GM23338 (cell line): ENCODE results near the gene CRACR2B. TPM values are rescaled to one million over a fixed set of nuclear protein-coding genes. Genes with fewer than 3 reads are reported as not detected.

Experiments
- ETS1 ChIP-seq: IDR thresholded peaks from 2 replicates; pipeline ENCODE4 v1.6.1; 2016; ENCODE audit warnings: antibody characterized with exemption
- EZH2phosphoT487 ChIP-seq: fragments of 200-600 bp; sonication (generic); IDR thresholded peaks from one replicate; pipeline ENCODE4 v1.8.1; 2018; ENCODE audit warnings: antibody characterized with exemption; ENCODE audit not compliant: unreplicated experiment
- JUNB ChIP-seq: IDR thresholded peaks from one replicate; pipeline ENCODE4 v1.6.1; 2016; ENCODE audit warnings: antibody characterized with exemption; ENCODE audit not compliant: unreplicated experiment
- REST ChIP-seq: IDR thresholded peaks from one replicate; pipeline ENCODE4 v1.6.1; 2018; ENCODE audit warnings: antibody characterized with exemption; ENCODE audit not compliant: unreplicated experiment
- ZNF331 ChIP-seq: fragments of 250-450 bp; sonication (Bioruptor Pico); IDR thresholded peaks from 2 replicates; pipeline ENCODE4 v1.5.0; 2020; ENCODE audit warnings: low read depth, mild to moderate bottlenecking, moderate library complexity
- polyA plus RNA-seq: library from polyadenylated mRNA; unstranded; fragments of >200 nt; fragmentation: Nextera tagmentation; extraction: Ambion mirVana; gene quantifications from 2 replicates; pipeline ENCODE4 v1.2.1, GENCODE V29; 2016
- total RNA-seq: library from RNA; depleted of rRNA; stranded (reverse); fragments of >200 nt; shearing (Covaris generic); gene quantifications from 2 replicates; pipeline ENCODE4 v1.2.3, GENCODE V29; 2014
- TF ChIP-seq, protein P1 (sequence below): fragments of 250-450 bp; sonication (Bioruptor Pico); IDR thresholded peaks from 2 replicates; pipeline ENCODE4 v1.5.0; 2020; ENCODE audit warnings: mild to moderate bottlenecking, moderate library complexity
- TF ChIP-seq, protein P2 (sequence below), 2 experiments: fragments of 200-600 bp in 1 of 2; sonication (generic) in 1 of 2; conservative IDR thresholded peaks; 2 replicates each; pipeline versions ENCODE4 v1.5.1 to v1.6.1; 2016 to 2017; ENCODE audit warnings: antibody characterized with exemption in 2 of 2, low read depth in 2 of 2, mild to moderate bottlenecking in 2 of 2, moderate library complexity in 1 of 2

Gene CRACR2B
- total and polyA plus RNA-seq, 2 experiments from 2014 or later = 55.9 to 64.1 TPM

GRCh38 chr11:863910-864827 is 36.5 kb downstream of the CRACR2B start (continued):
- TF ChIP-seq, protein P1, sequence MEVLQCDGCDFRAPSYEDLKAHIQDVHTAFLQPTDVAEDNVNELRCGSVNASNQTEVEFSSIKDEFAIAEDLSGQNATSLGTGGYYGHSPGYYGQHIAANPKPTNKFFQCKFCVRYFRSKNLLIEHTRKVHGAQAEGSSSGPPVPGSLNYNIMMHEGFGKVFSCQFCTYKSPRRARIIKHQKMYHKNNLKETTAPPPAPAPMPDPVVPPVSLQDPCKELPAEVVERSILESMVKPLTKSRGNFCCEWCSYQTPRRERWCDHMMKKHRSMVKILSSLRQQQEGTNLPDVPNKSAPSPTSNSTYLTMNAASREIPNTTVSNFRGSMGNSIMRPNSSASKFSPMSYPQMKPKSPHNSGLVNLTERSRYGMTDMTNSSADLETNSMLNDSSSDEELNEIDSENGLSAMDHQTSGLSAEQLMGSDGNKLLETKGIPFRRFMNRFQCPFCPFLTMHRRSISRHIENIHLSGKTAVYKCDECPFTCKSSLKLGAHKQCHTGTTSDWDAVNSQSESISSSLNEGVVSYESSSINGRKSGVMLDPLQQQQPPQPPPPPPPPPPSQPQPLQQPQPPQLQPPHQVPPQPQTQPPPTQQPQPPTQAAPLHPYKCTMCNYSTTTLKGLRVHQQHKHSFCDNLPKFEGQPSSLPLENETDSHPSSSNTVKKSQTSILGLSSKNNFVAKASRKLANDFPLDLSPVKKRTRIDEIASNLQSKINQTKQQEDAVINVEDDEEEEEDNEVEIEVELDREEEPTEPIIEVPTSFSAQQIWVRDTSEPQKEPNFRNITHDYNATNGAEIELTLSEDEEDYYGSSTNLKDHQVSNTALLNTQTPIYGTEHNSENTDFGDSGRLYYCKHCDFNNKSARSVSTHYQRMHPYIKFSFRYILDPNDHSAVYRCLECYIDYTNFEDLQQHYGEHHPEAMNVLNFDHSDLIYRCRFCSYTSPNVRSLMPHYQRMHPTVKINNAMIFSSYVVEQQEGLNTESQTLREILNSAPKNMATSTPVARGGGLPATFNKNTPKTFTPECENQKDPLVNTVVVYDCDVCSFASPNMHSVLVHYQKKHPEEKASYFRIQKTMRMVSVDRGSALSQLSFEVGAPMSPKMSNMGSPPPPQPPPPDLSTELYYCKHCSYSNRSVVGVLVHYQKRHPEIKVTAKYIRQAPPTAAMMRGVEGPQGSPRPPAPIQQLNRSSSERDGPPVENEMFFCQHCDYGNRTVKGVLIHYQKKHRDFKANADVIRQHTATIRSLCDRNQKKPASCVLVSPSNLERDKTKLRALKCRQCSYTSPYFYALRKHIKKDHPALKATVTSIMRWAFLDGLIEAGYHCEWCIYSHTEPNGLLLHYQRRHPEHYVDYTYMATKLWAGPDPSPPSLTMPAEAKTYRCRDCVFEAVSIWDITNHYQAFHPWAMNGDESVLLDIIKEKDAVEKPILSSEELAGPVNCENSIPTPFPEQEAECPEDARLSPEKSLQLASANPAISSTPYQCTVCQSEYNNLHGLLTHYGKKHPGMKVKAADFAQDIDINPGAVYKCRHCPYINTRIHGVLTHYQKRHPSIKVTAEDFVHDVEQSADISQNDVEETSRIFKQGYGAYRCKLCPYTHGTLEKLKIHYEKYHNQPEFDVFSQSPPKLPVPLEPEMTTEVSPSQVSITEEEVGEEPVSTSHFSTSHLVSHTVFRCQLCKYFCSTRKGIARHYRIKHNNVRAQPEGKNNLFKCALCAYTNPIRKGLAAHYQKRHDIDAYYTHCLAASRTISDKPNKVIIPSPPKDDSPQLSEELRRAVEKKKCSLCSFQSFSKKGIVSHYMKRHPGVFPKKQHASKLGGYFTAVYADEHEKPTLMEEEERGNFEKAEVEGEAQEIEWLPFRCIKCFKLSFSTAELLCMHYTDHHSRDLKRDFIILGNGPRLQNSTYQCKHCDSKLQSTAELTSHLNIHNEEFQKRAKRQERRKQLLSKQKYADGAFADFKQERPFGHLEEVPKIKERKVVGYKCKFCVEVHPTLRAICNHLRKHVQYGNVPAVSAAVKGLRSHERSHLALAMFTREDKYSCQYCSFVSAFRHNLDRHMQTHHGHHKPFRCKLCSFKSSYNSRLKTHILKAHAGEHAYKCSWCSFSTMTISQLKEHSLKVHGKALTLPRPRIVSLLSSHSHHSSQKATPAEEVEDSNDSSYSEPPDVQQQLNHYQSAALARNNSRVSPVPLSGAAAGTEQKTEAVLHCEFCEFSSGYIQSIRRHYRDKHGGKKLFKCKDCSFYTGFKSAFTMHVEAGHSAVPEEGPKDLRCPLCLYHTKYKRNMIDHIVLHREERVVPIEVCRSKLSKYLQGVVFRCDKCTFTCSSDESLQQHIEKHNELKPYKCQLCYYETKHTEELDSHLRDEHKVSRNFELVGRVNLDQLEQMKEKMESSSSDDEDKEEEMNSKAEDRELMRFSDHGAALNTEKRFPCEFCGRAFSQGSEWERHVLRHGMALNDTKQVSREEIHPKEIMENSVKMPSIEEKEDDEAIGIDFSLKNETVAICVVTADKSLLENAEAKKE (CRISPR knock-in tag) = no peak
- no peak for TF ChIP-seq REST
- no peak for TF ChIP-seq ETS1
- TF ChIP-seq, protein P2, sequence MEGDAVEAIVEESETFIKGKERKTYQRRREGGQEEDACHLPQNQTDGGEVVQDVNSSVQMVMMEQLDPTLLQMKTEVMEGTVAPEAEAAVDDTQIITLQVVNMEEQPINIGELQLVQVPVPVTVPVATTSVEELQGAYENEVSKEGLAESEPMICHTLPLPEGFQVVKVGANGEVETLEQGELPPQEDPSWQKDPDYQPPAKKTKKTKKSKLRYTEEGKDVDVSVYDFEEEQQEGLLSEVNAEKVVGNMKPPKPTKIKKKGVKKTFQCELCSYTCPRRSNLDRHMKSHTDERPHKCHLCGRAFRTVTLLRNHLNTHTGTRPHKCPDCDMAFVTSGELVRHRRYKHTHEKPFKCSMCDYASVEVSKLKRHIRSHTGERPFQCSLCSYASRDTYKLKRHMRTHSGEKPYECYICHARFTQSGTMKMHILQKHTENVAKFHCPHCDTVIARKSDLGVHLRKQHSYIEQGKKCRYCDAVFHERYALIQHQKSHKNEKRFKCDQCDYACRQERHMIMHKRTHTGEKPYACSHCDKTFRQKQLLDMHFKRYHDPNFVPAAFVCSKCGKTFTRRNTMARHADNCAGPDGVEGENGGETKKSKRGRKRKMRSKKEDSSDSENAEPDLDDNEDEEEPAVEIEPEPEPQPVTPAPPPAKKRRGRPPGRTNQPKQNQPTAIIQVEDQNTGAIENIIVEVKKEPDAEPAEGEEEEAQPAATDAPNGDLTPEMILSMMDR (conservative IDR thresholded peaks at IDR 0.05; ENCODE audit: low read depth in 2 of 2) = no peak
- no peak for TF ChIP-seq ZNF331 (CRISPR knock-in tag)
- TF ChIP-seq JUNB = no peak
- no peak for TF ChIP-seq EZH2phosphoT487
